Measurements from ENCODE around the gene FOXF2.
A peak's percentile ranks its signal among the peaks of the same experiment; 100 is the strongest.

Gene FOXF2

DNA sequence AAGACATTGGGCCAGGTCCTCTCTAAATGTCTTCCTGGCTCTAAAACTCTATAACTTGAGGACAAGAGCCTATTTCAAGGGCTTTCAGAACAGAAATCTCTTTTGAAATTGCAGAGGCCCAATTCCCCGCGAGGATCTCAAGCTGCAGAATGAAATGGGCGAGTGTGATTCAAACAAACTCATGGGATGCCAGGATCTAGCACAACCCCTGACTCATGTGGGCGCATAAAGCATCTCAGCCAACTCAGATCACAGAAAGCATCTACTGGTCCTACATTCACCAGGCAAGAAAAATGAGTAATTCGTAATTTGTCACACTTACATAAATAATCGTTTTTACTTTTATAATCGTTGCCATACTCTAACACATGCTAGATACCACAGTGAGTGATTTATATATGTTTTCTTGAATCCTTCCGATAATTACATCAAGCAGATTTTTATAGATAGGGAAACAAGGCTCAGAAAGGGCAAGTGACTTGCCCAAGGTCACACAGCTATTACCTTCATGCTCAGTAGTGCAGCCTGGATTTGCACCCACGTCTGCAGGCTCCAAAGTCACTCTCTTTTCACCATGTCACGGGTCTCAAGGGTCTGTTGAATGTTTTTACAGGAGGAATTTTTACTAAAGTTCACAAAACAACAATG is 26.2 kb downstream of the FOXF2 start:
- DNase-seq: no peak

DNA sequence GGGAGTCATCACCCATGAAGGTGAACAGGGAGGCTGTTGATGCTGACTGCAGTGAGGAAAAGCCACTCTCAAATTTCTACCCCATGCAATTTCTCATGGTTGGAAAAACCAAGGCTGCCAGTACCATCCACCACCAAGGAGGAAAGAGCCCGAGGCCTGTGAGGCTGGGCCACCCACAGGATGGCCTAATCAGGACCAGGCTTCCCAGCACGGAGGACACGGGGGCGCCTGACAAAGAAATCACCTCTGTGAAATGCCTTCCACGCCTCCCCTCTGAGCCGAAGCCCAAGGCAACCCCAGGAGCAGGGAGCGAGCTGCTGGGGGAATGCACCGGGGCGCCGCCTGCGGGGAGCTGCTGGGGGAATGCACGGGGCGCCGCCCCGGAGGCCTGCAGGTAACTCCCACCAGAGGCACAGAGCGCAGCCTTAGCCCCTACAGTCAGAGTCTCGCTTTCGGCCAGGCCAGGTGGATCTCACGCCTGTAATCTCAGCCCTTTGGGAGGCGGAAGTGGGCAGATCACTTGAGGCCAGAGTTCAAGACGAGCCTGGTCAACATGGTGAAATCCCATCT is 26.9 kb downstream of the FOXF2 start:
- no peak for DNase-seq

DNA sequence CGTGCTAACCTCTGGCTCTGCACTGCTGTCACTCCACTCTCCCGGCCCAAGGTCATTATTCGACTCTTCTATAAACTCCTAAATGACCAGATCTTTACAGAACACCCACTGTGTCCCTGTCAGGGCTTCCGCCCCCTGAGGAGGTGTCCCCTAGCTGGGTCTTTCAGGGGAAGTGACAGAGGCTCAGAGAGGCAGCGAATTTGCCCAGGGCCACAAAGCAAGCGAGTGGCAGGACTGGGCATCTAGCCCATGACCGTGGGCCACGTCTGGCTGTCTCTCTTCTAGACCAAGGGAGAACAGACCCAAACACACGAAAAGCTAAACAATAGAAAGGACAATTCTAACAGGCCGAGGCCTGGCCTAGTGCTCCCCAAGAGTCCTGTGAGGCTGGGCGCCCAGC is 27.4 kb downstream of the FOXF2 start:
- no peak for DNase-seq

DNA sequence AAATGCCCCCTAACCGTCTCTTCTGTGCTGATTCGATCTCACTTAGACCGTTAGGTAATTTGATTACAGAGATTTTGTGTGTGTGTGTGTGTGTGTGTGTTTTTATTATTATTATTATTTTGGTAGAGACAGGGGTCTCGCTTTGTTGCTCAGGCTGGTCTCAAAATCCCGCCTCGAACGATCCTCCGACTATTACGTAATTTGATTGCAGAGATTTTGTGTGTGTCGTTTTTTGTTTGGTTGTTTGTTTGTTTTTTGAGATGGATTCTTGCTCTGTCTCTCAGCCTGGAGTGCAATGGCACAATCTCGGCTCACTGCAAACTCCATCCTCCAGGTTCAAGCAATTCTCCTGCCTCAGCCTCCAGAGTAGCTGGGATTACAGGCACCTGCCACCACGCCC is 28.3 kb downstream of the FOXF2 start:
- no peak for DNase-seq

DNA sequence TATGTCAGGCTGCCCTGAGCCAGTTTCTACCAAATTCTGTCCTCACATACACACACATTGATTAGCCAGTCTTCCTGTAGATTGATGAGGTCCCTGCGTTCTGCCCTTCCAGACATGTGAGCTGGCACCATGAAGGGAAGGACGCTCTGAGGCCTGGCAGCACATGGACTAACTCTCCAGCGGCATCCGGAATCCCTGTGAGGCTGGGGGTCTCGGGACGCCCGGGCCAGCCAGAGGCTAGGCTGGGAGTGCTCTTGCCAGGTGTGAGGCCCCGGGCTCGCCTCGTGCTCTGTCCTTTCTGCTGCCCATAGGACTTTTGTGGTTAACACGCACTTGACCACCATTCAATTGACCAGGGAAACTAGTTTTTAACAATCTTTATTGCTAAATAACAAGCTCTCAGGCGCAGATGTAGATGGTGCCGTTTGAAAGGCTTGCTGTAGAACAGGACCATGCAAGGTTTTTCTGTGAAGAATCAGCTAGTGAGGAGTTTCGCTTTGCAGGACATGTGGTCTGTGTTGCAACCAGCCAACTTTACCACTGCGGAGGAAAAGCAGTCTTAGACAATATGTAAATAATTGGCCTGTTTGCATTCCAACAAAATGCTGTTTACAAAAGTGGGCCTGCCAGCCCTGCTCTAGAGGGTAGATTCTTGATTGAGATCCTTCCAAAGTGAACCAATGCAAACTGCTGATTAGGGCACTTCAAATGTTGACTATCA is 29.3 kb downstream of the FOXF2 start:
- no peak for DNase-seq

DNA sequence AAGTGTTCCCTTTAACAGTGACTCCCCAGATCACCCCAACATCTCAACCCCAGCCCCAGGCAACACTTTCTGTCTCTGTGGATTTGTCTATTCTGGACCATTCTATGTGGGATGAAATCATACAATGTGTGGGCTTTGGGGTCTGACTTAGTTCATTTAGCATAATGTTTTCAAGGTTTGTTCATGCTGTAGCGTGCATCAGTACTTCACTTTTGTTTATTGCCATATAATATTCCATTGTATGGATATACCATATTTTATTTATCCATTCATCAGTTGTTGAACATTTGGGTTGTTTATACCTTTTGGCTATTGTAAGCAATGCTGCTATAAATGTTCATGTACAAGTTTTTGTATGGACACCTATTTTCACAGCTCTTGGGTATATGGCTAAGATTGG is 31.0 kb downstream of the FOXF2 start:
- no peak for DNase-seq

DNA sequence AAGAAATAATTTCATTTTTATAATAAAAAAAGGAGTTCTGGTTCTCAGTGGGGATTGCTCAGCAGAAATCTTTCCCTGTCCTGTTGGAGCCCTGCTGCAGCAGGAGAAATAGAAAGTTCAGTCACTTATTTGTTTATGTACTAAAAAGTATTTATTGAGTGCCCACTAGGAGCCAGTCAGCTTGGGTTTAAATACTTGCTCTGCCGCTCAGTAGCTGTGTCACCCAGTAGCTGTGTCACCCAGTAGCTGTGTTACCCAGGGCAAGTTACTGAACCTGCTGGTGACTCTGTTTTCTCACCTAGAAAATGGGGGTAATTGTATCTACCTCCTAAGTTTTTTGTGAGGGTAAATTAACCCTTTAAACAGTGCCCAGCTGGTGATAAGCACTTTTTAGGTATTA is 32.9 kb downstream of the FOXF2 start:
- no peak for DNase-seq

DNA sequence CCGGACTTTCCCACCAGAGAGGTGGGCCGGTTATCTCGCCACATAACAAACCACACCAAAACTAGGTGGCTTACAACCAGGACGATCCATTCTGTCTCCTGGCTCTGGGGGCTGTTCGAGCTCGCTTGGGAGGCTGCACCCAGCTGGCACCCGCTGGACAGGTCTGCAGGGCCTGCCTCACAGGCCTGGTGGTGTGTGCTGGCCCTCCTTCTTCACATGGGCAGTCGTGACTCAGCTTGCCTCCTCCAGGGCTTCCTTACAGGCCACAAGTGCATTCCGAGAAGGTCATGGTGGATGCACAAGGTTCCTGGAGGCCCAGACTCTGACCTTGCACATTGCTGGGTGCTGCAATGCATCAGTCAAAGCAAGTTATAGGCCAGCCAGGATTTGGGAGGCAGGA is 34.2 kb downstream of the FOXF2 start:
- no peak for DNase-seq

DNA sequence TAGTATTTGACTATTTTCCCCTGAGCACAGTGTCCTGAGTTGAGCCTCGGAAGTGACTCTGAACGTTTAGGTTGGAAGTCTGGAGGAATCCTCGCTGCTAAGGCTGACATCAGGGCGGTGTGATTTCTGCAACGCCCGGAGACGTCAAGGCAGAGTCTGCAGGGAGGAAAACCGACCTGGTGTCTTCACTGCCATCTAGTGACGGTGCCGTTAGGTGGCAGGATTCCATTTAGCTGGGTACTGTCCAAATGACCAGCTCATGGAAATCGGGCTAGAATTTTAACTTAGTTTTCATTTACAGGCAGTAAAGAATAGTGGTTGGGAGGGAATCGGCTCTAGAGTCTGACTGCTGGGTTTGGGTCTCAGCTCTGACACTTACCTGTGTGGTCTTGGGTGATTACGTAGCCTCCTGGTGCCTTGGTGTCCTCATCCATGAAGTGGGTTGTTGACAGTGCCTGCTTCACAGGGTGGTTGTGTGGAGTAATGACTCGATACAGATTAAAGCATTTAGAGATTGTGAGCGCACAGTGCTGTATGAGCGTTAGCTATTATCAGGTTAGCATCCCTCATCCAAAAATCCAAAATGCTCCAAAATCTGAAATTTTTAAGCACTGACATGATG is 35.0 kb downstream of the FOXF2 start:
- no peak for DNase-seq

DNA sequence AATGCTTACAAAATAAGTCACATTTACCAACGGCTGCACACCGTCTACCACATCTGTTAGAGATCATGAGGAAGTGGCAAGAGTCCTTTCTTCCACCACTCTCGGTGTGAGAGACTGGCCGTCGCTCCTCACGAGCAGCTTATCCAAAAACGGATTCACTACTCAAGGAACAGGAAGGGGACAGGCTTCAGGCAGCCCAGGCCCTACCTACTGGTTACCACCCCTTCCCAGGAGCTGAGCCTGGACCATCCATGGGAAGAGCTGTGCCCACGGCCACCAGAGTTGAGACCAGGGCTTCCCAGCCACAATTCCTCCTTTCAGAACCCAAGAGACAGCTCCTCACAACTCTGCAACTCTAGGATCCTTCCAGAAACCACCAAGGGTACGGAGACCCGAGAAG is 37.0 kb downstream of the FOXF2 start:
- no peak for DNase-seq

DNA sequence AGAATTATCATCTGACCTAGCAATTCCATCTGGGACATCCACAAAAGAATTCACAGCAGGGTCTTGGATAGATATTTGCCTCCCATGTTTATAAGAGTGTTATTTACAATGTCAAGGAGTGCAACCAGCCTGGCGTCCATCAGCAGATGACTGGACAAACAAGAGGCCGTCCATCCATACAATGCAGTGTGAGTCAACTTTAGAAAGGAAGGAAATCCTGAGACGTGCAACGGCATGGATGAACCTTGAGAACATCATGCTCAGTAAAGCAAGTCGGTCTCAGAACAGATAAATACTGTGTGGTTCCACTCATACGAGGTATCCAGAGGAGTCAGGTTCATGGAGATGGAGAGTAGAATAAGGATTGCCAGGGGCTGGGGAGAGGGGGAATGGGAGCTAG is 46.4 kb downstream of the FOXF2 start:
- DNase-seq: no peak

DNA sequence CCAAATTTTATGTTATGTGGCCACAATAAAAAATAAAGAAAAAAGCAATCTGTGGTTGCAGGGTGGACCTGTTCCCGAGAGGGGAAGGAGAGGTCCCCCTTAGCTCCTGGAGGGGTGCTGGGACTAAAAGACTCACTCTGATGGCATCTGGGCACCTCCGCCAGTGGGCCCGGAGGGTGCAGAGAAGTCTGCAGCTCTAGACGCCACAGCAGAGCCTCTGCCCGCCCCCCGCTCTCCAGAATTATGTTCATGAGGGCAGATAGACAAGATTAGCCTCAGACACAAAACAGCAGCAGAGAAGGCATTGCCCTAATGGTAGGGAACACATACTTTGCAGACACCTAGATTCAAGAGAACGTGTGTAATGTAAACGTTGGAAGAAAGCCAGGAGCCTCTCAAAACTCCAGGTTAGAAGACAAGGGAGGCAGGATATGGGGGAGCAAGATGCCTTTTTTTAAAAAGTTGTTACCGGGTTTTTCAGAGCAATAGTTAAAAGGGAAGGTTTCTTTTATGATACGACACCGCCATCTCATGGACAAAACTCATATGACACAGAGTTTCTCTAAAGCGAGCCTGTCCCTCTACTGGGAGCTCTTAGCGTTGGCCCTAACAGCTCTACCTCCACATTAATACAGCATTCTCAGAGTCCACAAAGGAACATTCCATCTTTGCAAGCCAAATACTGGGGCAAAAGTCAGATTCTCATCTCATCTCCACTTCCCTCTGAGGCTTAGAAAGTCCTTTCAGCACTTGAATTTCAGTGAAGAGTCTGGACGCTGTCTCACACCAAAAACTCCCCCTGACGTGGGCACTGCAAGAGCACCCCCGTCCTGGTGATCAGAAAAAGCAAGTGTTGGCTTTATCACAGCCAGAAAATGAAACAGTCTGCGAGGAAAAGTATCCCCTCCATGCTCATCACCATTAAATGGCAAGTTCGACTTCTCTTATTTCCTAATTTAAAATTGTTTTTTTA is 47.2 kb downstream of the FOXF2 start:
- peak; percentile 59 for DNase-seq

DNA sequence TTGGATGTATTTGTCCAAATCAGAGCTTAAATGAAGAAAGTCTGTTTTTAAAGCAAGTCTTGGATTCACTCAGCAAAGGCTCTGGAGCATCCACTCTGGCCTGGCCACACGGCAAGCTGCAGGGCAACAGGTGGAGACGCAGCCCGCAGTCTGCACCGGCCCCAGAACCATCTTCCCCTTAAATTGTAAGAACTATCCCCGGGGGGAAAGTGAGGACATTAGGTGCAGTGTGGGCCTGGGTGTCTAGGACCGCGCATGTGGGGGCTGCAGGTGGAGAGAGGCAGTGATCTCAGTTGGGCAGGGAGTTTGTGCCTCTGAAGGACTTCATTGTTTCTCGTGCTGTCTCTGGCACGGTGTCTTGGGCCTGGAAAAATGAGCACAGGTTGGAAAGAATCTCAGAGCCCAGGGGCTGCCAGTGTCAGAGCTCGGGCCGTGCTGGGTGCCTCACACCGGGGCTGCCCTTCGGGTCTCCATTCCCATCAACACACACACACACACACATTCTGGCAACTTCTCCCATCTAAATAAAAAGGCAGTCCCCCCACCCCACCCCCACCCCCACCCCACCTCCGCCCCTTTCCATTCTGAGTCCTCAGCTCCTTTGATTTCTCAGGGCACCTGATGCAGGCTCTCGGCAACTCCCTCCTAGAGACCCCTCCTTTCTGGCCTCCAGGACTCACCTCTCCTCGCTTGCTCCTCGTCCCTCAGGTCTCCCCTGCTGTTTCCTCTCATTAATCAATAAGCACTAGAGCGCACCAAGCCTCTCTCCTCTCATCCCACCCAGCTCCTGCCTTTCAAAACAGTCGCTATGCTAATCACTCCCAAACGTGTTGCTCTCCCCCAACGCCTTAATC is 48.4 kb downstream of the FOXF2 start:
- DNase-seq: no peak

DNA sequence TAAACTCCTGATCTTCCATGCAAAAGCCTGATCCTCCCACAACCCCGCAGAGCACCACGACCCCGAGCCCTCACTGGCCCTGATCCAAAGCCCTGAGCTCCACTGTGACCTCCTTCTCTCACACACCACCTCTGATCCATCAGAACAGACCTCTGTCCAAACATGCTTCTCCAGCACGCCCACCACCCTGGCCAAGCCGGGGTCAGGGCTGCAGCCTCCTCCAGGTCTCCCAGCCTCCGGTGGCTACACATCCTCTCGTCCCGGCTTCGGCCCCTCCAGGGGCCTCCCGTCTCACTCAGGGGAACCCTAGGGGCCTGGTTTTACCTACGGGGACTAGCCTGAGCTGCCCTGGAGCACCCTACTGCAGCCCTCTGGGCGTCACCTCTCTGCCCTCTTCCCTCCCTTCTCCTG is 49.1 kb downstream of the FOXF2 start:
- no peak for DNase-seq

DNA sequence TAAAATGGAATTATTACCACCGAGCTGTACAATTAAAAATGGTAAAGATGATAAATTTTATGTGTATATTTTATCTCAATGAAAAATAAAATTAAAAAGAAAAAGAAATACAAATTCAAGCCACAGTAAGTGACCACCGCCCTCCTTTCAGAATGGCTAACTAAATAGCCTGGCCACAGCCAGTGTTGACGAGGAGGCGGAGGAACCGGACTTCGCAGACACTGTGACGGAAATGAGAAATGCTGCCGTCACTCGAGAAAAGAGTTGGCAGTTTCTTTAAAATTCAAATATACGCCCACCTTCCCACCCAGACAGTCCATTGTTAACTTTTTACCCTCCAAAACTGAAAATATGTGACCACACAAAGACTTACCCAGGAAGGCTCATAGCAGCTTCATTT is 50.0 kb downstream of the FOXF2 start:
- DNase-seq: no peak

DNA sequence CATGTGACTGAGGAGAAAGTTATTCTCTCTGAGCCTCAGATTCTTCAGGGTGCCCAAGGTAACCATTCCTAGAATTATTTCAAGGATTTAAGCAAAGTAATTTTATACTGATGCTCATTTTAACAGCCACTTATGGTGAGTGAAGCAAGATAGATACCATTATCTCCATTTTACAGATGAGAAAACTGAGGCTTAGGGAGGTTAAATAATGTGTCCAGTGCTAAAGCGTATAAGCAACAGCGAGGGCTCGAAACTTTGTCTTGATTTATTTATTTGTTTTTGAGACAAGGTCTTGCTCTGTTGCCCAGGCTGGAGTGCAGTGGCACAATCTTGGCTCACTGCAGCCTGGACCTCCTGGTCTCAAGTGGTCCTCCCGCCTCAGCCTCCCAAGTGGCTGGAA is 53.6 kb downstream of the FOXF2 start:
- no peak for DNase-seq

Data from NCI-H2227 treated with DMSO at 0.1 percent for 48 hours (cell line).